Breast epithelium (tissue), 3 donors: ENCODE data around the gene RENBP.

Source experiments
- POLR2A ChIP-seq: fragments of 450-650 bp; IDR thresholded peaks from one replicate; pipeline ENCODE4 v1.6.1; 2016; ENCODE audit warnings: antibody characterized with exemption, mild to moderate bottlenecking, moderate library complexity
- POLR2AphosphoS5 ChIP-seq, 3 donors: sonication (generic); formaldehyde crosslinking; IDR thresholded peaks; one replicate each; pipeline ENCODE4 v1.6.1; 2017; ENCODE audit warnings: antibody characterized with exemption in 3 of 3
- TF ChIP-seq, protein P1 (sequence below), 3 donors: fragments of 450-650 bp; IDR thresholded peaks; one replicate each; pipeline ENCODE4 v1.5.1; 2016 to 2017; ENCODE audit warnings: antibody characterized with exemption in 3 of 3, mild to moderate bottlenecking in 3 of 3, moderate library complexity in 3 of 3

- TF ChIP-seq, protein P1, sequence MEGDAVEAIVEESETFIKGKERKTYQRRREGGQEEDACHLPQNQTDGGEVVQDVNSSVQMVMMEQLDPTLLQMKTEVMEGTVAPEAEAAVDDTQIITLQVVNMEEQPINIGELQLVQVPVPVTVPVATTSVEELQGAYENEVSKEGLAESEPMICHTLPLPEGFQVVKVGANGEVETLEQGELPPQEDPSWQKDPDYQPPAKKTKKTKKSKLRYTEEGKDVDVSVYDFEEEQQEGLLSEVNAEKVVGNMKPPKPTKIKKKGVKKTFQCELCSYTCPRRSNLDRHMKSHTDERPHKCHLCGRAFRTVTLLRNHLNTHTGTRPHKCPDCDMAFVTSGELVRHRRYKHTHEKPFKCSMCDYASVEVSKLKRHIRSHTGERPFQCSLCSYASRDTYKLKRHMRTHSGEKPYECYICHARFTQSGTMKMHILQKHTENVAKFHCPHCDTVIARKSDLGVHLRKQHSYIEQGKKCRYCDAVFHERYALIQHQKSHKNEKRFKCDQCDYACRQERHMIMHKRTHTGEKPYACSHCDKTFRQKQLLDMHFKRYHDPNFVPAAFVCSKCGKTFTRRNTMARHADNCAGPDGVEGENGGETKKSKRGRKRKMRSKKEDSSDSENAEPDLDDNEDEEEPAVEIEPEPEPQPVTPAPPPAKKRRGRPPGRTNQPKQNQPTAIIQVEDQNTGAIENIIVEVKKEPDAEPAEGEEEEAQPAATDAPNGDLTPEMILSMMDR (IDR thresholded peaks at IDR 0.05) = no peak
- TF ChIP-seq POLR2AphosphoS5 (IDR thresholded peaks at IDR 0.05) (no peak), POLR2A (no peak)
These were observed 24.3 kb upstream of the RENBP start for GRCh38 chrX:153968754-153969124.
